ENCODE data around the gene SYNM.

SYNM gene

GRCh38 chr15:99097441-99098410 lies 7.2 kb upstream of the SYNM start:
- TF ChIP-seq GATA3 (IDR thresholded peaks at IDR 0.05; ENCODE audit: low read depth, low read length), result no peak
- TF ChIP-seq GATA2 (IDR thresholded peaks at IDR 0.05; ENCODE audit: low read depth, low read length), result no peak

GRCh38 chr15:99098426-99098825 lies 6.5 kb upstream of the SYNM start:
- TF ChIP-seq GATA3 (IDR thresholded peaks at IDR 0.05; ENCODE audit: low read depth, low read length), result no peak
- no peak for TF ChIP-seq GATA2 (IDR thresholded peaks at IDR 0.05; ENCODE audit: low read depth, low read length)

GRCh38 chr15:99098991-99099390 lies 5.9 kb upstream of the SYNM start:
- TF ChIP-seq GATA2 (IDR thresholded peaks at IDR 0.05; ENCODE audit: low read depth, low read length) (no peak), GATA3 (IDR thresholded peaks at IDR 0.05; ENCODE audit: low read depth, low read length) (no peak)

- TF ChIP-seq GATA2 (IDR thresholded peaks at IDR 0.05; ENCODE audit: low read depth, low read length), result no peak
- TF ChIP-seq GATA3 (IDR thresholded peaks at IDR 0.05; ENCODE audit: low read depth, low read length), result no peak
Measured at GRCh38 chr15:99099661-99100060, 5.2 kb upstream of the SYNM start.

- TF ChIP-seq GATA2 (IDR thresholded peaks at IDR 0.05; ENCODE audit: low read depth, low read length) (no peak), GATA3 (IDR thresholded peaks at IDR 0.05; ENCODE audit: low read depth, low read length) (no peak)
Measured at GRCh38 chr15:99100245-99101173, 4.4 kb upstream of the SYNM start.

- TF ChIP-seq GATA2 (IDR thresholded peaks at IDR 0.05; ENCODE audit: low read depth, low read length), result no peak
- TF ChIP-seq GATA3 (IDR thresholded peaks at IDR 0.05; ENCODE audit: low read depth, low read length), result no peak
Measured at GRCh38 chr15:99101501-99101900, 3.4 kb upstream of the SYNM start.

GRCh38 chr15:99102332-99103235 lies 2.3 kb upstream of the SYNM start:
- TF ChIP-seq GATA2 (IDR thresholded peaks at IDR 0.05; ENCODE audit: low read depth, low read length) (no peak), GATA3 (IDR thresholded peaks at IDR 0.05; ENCODE audit: low read depth, low read length) (no peak)

GRCh38 chr15:99103279-99103678 lies 1.6 kb upstream of the SYNM start:
- TF ChIP-seq GATA3 (IDR thresholded peaks at IDR 0.05; ENCODE audit: low read depth, low read length), result no peak
- TF ChIP-seq GATA2 (IDR thresholded peaks at IDR 0.05; ENCODE audit: low read depth, low read length), result no peak

- no peak for TF ChIP-seq GATA3 (IDR thresholded peaks at IDR 0.05; ENCODE audit: low read depth, low read length)
- TF ChIP-seq GATA2 (IDR thresholded peaks at IDR 0.05; ENCODE audit: low read depth, low read length), result no peak
Measured at GRCh38 chr15:99105514-99106341, 848 bp downstream of the SYNM start.

GRCh38 chr15:99106417-99107220 lies 1.7 kb downstream of the SYNM start:
- TF ChIP-seq GATA2 (IDR thresholded peaks at IDR 0.05; ENCODE audit: low read depth, low read length) (no peak), GATA3 (IDR thresholded peaks at IDR 0.05; ENCODE audit: low read depth, low read length) (no peak)

- no peak for TF ChIP-seq GATA3 (IDR thresholded peaks at IDR 0.05; ENCODE audit: low read depth, low read length)
- no peak for TF ChIP-seq GATA2 (IDR thresholded peaks at IDR 0.05; ENCODE audit: low read depth, low read length)
Measured at GRCh38 chr15:99108993-99109392, 4.1 kb downstream of the SYNM start.

GRCh38 chr15:99109555-99110021 lies 4.7 kb downstream of the SYNM start:
- no peak for TF ChIP-seq GATA2 (IDR thresholded peaks at IDR 0.05; ENCODE audit: low read depth, low read length)
- no peak for TF ChIP-seq GATA3 (IDR thresholded peaks at IDR 0.05; ENCODE audit: low read depth, low read length)
